GM21360 (cell line): ENCODE measurements around the gene ADAMTS17.
"Not testable (repeated sequence)": the region's sequence is repeated elsewhere in the genome, so short reads cannot be mapped to it uniquely, and the experiment has no call there.

Experiments
- ATAC-seq: cut with Tn5 transposase; IDR thresholded peaks from one replicate; pipeline ENCODE4 v1.9.1; 2021; ENCODE audit warnings: mild to moderate bottlenecking, moderate library complexity; ENCODE audit not compliant: unreplicated experiment

The ADAMTS17 gene

GRCh38 chr15:100096700-100097099 lies 245.1 kb downstream of the ADAMTS17 start:
- ATAC-seq, result no peak

GRCh38 chr15:100096248-100096600 lies 245.6 kb downstream of the ADAMTS17 start:
- ATAC-seq, result no peak

- no peak for ATAC-seq
Measured at GRCh38 chr15:100095541-100096247, 246.1 kb downstream of the ADAMTS17 start.

- ATAC-seq, result no peak
Measured at GRCh38 chr15:100094127-100094510, 247.7 kb downstream of the ADAMTS17 start.

GRCh38 chr15:100093211-100094126 lies 248.3 kb downstream of the ADAMTS17 start:
- ATAC-seq, result no peak

- no peak for ATAC-seq
Measured at GRCh38 chr15:100092034-100092433, 249.7 kb downstream of the ADAMTS17 start.

- no peak for ATAC-seq
Measured at GRCh38 chr15:100090411-100090810, 251.4 kb downstream of the ADAMTS17 start.

- ATAC-seq, result not testable (repeated sequence)
Measured at GRCh38 chr15:100084042-100084821, 257.5 kb downstream of the ADAMTS17 start.

- ATAC-seq, result no peak
Measured at GRCh38 chr15:100083572-100083971, 258.2 kb downstream of the ADAMTS17 start.

- ATAC-seq, result no peak
Measured at GRCh38 chr15:100082761-100083402, 258.9 kb downstream of the ADAMTS17 start.

GRCh38 chr15:100081454-100081853 lies 260.3 kb downstream of the ADAMTS17 start:
- no peak for ATAC-seq

GRCh38 chr15:100078511-100079220 lies 263.1 kb downstream of the ADAMTS17 start:
- no peak for ATAC-seq

- ATAC-seq, result no peak
Measured at GRCh38 chr15:100075229-100075628, 266.5 kb downstream of the ADAMTS17 start.

- no peak for ATAC-seq
Measured at GRCh38 chr15:100073982-100074381, 267.8 kb downstream of the ADAMTS17 start.

- not testable (repeated sequence) for ATAC-seq
Measured at GRCh38 chr15:100066521-100067280, 275.1 kb downstream of the ADAMTS17 start.

- ATAC-seq, result no peak
Measured at GRCh38 chr15:100061944-100062343, 279.8 kb downstream of the ADAMTS17 start.

- no peak for ATAC-seq
Measured at GRCh38 chr15:100060276-100060926, 281.4 kb downstream of the ADAMTS17 start.

GRCh38 chr15:100059521-100059920 lies 282.3 kb downstream of the ADAMTS17 start:
- ATAC-seq, result no peak

GRCh38 chr15:100059094-100059493 lies 282.7 kb downstream of the ADAMTS17 start:
- ATAC-seq, result no peak
